GM19468 (cell line): ENCODE data around the gene RIN1.
A peak's percentile ranks its signal among the peaks of the same experiment; 100 is the strongest.
"Not testable (repeated sequence)": the region's sequence is repeated elsewhere in the genome, so short reads cannot be mapped to it uniquely, and the experiment has no call there.

Experiments
- ATAC-seq: cut with Tn5 transposase; IDR thresholded peaks from one replicate; pipeline ENCODE4 v1.9.1; 2021; ENCODE audit warnings: mild to moderate bottlenecking, moderate library complexity, moderate number of reproducible peaks; ENCODE audit not compliant: unreplicated experiment; ENCODE audit errors: extremely low read depth

The RIN1 gene

DNA sequence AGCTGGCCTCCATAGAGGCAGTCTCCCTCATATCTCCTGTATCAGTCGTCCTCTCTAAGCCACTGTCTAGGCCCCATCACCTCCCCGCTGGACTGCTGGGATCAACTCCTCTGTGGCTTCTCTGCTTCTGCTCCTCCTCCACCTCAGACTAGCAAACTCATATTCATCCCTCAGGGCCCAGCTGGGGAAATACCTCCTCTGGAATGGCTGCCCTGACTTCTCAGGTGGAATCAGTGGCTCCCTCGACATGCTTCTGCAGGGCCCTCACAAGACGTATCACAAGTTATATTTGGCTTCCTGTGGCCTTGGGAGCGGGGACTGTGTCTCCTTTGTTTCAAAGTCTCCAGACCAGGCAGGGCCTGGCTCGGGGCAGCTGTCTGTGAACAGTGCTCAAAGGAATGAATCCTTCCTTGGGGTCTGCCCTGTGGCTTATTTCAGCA is 25.3 kb upstream of the RIN1 start:
- no peak for ATAC-seq

DNA sequence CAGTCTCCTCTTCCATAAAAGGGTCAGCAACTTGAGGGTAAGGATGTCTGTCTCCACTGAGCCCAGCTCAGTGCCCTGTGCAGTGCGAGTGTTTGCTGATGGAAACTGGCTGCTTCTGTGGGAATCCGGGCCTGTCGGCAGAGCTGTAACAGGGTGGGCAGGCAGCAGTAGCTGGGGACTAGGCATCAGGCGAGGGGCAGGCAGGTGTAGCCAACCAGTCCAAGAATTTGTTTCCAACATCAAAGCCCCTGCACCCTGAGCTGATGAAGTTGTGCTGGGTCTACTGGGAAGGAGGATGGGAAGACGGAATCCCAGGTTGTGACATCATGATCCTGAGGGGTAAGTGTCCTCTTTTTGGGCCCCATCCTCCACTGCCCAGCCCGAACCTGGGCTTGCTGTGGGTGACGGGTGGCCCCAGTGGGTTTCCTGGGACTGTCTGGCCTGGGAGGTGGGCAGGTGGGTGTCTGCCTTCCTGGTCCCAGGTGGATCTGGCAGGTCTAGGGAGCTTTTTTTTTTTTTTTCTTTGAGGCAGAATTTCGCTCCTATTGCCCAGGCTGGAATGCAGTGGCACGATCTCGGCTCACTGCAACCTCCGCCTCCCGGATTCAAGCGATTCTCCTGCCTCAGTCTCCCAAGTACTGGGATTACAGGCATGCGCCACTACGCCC is 24.3 kb upstream of the RIN1 start:
- no peak for ATAC-seq

DNA sequence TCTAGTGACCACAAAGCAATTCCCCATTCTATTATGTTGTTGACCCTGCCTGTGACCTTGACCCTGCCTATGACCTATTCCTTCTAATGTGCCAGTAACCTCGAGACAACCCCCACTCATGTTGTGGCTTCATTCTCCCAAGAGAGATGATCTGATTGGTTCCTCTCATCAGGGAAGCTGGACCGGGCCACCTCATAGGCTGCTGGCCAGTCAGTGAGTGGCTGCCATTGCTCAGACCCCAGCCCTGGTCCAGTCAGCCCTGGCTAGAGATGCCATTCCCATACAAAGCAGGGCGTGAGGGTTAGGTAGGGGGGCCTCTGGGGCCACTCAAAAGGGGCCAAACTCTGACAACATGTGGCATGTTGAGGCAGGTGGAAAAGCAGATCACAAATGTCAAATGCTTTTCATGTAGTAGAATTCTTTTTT is 23.4 kb upstream of the RIN1 start:
- ATAC-seq, result no peak

DNA sequence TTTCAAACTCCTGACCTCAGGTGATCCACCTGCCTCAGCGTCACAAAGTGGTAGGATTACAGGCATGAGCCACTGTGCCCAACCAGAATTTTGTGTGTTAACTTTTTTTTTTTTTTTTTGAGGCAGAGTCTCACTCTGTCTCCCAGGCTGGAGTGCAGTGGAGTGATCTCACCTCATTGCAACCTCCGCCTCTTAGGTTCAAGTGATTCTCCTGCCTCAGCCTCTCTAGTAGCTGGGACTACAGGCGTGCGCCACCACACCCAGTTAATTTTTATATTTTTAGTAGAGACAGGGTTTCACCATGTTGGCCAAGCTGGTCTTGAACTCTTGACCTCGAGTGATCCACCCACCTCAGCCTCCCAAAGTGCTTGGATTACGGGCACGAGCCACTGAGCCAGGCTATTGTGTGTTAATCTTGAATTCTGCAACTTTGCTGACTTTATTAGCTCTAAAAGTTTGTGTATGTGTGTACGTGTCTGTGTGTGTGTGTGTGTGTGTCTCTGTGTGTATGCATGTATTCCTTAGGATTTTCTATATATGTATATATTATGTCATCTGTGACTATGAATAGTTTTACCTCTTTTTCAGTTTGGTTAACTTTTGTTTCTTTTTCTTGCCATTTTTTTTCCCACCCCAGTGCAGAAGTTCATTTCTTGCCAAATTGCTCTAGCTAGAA is 14.5 kb upstream of the RIN1 start:
- ATAC-seq, result not testable (repeated sequence)

DNA sequence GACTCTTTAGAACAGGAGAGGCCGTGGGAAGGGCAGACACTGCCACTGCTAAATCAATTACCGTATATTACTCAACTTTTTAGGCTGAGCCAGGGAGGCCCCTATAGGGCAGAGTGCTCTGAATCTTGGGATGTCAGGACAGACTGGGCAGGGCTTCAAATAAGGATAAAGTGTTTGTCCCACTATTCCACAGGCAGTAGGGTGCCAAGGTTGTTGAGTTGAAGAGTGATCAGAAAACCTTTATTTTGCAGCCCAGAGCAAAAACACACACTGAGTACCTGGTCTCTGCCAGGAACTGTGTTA is 12.8 kb upstream of the RIN1 start:
- ATAC-seq, result no peak

DNA sequence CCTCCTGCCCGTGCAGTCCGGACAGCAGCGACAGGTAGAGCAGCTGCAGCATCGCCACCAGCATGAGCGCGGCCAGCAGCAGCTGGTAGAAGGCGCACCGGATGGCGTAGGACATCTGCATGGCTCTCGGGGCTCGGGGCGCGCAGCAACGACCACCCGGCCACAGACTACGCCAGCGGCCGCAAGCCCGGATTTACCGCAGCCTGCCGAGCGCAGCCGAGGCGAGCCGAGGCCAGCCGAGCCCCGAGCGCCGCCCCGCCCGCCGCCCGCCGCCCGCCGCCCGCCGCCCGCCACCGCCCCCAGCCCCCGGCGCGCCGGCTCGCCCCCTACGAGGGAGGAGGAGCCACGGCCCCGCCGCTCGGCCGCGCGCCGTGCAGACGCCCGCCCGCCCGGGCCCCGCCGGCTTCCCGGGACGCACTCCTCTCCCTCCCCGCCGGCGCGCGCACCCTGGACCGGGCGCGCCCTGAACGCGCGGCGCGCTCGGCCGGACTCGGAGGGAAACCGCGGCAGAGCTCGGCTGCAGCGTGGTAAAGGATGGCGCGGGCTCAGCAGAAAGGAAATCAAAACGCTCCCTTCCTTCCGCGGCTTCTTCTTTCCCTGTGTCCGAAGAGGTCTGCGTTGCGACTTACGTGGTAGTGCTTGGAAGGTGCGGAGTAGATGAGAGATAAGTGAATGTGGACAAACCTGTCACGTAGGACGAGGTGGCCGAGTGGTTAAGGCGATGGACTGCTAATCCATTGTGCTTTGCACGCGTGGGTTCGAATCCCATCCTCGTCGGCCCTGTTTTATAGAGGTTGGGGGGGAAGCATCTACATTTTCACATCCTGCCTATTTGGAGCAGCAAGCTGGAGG is 11.4 kb upstream of the RIN1 start, which contains the start of gene B4GAT1:
B4GAT1 (minus strand) TSS at position 205 of the 852 bp plus-strand sequence; CDS start at position 121, 84 bp downstream.
- ATAC-seq, result no peak

DNA sequence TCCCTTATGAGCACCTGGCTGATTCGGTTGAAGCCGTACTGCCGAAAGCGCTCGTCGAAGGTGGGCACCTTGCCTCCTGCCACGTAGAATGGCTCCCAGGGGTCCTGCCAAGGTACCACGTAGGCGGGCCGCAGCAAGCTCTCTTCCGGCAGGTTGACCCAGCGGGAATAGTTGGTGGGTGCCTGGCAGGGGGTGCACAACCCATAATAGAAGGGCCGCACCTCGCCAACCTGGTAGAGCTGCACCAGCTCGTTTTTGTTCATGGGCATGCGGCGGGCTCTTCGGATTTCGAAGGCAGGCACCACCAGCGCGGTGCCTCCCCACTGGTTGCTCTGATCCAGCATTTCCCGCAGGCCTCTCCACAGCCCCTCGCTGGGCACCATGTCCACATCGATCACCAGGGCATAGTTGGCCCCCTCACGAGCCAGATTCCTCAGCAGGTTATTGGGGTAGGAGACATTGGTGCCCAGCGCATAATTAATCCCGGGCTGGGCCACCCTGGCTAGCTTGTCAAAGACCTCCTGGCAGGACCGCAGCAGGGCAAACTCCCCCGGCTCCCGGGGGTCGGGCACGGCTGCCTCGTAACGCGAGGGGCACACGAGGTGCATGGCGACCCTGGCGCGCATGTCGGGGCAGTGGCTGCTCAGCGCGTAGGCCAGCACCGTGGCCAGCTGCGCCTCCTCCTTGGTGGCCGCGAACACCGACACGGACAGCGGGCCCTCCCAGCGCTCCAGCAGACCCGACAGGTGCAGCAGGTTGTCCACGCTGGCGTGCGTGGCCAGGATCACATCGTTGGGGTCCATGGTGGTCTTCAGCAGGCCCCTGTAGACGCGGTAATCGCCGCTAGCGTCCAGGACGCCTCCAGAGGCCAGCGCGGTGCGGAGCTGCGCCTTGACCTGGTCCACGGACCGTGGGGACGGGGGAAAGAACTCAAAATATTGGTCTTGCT is 10.5 kb upstream of the RIN1 start:
- ATAC-seq, result no peak

DNA sequence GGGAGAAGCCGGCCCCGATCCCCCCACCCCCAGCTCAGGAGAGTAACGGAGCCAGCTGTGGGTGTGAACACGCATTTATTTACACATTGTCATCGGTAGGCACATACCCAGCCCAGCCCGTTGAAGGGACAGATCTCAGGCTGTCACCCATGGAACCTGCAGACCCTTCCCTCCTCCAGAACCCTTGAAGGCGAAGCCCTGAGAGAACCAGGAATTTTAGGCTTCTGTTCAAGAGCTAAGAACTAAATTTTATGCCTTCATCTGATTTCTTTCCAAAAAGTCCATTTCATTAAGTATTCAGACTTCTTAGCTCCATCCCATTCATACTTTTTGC is 9.0 kb upstream of the RIN1 start:
- no peak for ATAC-seq

DNA sequence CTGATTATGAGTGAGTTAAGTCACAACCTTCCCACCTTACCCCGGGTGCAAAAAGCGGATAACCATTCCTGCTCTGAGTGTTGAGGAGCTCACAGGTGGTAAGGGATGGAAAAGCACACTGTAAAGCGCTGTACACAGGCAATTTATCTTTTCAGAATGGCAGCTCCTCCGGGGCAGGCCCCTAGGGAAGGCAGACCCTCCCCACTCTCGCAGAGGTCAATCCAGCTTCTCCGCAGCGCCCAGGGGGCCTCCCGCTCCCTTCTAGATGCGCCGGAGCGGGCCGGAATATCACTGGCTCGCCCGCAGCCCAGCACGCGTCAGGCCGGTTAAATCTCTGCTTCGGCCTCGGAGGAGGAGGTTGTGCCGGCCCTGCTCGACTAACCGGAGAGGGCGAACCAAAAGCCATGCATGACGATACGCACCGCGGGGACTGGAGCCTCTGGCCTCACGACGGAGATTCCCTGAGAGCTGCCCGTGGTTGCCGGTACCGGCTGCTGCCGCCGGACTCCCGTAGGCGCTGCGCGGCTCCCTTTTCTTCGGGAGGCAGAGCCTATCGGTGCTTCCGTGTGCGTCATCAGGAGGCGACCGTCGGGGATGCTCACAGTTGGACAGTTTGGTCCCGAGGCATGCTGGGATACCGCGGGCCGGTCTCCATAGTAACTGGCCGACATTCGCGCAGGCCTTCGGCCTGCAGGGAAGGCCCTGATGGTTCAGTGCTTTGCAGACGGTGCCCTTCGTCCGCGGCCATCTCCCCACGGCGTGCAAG is 8.5 kb upstream of the RIN1 start, which contains the start of gene BRMS1:
BRMS1 (minus strand) TSS at position 555 of the 766 bp plus-strand sequence. CDS start 2,870 bp downstream, outside the sequence.
- peak; percentile 48 for ATAC-seq

DNA sequence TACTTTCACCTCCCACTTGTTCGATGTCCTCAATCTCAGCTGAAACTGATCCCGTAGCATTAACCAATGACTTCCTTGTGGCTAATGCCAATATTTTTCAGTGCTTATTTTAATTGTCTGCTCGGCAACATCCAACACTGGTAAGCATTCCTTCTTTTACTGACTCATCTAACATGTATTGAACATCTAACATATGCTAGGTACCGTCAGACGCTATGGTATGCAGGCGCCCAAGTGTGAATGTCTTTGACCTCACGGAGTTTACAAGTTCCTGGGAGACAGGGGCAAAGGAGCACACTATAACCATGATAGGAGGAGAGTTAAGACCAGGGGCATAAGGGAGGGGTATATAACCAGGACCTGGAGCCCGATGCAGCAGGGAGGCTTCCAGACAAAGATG is 6.9 kb upstream of the RIN1 start:
- no peak for ATAC-seq

DNA sequence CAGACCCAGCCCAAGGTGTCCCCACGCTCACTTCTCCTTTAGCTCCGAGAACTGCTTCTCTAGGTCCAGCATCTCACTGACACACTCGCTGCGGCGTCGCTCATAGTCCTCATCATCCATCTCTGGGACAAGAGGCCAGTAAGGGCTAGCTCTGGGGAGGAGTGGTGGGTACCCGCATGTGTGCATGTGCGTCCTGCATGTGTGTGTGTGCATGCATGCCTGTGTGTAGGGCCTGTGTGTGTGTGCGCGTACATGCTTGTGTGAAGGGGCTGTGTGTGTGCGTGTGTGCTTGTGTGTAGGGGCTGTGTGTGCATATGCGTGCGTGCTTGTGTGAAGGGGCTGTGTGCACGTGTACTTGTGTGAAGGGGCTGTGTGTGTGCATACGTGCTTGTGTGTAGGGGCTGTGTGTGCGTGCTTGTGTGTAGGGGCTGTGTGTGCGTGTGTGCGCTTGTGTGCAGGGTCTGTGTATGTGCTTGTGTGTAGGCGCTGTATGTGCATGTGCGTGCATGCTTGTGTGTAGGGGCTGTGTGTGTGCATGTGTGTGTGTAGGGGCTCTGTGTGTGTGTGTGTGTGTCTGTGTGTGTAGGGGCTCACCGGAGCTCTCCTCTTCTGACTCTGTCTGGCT is 5.4 kb upstream of the RIN1 start:
- ATAC-seq, result no peak

DNA sequence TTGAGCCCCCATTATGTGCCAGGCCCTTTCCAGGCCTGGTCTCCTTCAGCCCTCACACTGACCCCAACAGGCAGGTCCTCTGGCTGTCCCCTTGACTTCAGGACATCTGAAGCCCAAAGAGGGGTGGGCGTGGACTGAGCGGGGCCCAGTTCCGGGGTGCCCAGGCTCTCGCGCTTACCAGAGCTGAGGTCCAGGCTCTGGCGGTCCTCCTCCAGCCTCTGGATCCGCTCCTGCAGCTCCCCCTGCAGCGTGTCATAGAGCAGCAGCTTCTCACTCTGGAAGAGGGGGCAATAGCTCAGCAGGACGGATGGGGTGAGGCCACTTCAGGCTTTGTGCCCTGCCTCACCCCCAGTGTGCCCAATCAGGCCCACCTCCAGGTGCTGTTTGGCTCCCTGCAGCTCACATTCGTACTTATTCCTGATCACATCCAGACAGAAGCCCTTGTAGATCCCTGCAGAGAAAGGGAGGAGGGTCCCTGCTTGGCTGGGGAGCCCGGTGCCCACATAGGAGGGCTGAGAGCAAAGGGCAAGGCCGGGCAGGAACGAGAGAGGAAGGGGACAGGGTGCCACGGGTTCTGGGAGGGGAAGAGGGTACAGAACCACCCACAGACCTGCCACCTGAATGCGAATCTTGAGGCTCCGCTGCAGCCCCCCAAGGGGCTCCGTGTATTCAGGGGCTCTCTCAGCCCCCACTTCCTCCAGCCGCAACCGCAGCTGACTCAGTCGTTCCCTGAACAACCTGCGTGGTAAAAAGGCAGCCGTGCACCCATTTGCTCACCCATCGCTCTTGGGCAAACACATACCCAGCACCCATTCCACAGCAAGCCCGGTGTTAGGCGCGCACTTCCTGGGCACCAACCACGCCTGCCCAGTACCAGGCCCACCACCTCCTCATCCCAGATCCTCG is 4.6 kb upstream of the RIN1 start:
- no peak for ATAC-seq

DNA sequence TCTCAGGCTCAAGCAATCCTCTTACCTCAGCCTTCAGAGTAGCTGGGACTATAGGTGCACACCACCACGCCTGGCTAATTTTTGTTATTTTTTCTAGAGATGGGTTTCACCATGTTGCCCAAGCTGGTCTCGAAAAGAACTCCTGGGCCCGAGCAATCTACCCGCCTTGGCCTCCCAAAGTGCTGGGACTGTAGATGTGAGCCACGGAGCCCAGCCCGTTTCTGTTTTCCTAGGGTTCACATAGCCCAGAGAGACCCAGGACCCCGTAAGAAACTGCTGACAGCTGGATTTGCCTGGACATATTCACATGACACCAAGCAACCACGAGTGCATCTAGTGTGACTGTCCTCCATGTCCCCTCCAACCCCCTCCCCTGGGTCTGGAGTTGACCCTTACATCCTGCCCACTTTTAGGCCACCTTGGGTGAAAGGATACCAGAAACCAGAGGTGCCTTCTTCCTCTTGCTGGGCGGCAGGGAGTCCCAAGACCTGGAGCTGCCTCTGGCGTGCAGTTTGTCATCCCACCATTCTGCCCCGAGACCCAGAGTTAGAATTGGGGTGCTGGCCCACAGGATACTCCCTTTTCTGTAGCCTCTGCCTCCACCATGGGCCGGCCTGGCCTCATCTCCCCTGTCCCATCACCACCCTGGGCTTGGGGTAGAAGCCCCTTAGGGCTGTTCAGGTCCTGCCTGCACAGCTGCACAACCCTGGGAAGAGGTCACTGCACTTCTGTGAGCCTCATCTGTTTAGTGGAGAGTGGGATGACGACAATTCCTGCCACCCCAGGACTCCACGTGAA is 3.7 kb upstream of the RIN1 start:
- ATAC-seq, result no peak

DNA sequence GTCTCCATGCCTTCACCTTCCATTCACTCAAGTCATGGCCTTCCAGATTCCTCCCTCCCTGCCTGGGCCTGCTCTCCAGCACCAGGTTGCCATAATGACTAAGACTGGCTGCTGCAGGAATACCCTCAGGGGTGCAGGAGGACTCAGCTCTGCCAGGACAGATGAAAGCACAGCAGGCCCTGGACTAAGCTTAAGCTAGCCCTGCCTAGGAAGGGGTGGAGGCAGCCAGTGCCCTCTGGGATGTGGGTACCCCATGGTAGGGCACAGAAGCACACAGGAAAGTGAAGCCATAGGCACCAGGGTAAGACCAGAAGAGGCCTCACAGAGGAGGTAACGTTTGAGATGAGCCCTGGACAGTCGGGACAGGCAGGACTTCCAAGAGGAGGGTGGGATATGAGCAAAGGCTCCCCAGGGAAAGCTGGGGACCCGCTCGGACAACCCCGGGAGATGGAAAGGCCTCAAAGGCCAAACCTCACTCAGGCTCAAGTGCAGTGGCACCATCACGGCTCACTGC is 3.0 kb upstream of the RIN1 start:
- ATAC-seq, result no peak

DNA sequence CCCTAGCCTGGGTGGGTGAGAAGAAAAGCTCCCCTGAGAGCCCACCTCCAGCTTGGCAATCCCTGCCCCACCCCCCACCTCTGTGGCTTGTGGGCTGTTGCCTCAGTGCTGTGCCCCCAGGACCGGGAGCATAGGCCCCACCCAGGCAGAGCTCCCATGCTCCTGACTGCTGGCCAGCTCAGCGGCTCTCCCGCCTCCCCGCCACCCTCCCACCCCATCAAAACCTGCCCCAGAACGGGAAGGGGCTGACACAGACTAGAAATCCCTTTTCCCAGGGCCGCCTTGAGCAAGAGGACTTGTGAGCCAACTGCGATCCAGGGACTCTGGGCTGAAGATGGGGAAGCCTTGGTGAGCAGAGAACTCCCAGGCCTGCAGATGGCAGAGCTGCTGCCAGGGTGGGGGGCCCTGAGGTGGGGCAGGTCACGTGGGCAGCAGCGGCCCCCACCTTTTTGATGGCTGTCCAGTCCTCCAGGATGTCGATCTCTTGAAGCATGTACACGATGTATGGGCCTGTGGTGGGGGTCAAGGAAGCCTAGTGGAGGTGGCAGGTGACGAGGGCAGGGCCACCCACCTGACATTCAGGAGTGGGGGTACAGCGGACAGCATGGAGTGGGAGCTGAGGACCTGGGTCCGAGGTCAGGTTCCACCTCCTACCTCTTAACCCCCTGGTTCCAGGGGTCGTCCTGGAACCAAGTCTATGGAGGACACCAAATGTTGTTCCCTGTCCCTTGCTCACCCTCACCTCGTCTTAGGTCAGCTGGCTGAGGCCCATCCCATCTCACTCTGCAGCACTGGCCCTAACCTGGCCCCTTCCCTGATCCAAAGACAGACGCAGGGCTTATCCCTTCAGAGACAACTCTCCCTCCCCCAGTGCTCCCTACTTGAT is 2.3 kb upstream of the RIN1 start:
- no peak for ATAC-seq
